Mononuclear cell (primary cell): ENCODE data around the gene MYO5B. TPM values are rescaled to one million over a fixed set of nuclear protein-coding genes. Genes with fewer than 3 reads are reported as not detected.
"Not testable (repeated sequence)": the region's sequence is repeated elsewhere in the genome, so short reads cannot be mapped to it uniquely, and the experiment has no call there.

Experiments used
- H3K27me3 ChIP-seq: 2 replicates; pipeline ENCODE4 v1.6.0; 2011; ENCODE audit warnings: low read length, control low read depth; ENCODE audit not compliant: insufficient read depth
- H3K4me1 ChIP-seq: 2 replicates; pipeline ENCODE4 v1.5.1; 2011; ENCODE audit warnings: mild to moderate bottlenecking, low read length, control low read depth; ENCODE audit not compliant: insufficient read depth
- H3K4me3 ChIP-seq: 2 replicates; pipeline ENCODE4 v1.5.1; 2011; ENCODE audit warnings: mild to moderate bottlenecking, low read length, moderate library complexity
- H3K9me3 ChIP-seq: 2 replicates; pipeline ENCODE4 v1.5.1; 2011; ENCODE audit warnings: low read depth, mild to moderate bottlenecking, control low read depth, low read length
- total RNA-seq: library from RNA; depleted of rRNA; stranded (reverse); fragments of >200 nt; gene quantifications from one replicate; pipeline ENCODE4 v1.2.3, GENCODE V29; 2012

The MYO5B gene
- total RNA-seq, 1 donor: under 0.01 TPM

GRCh38 chr18:49843131-49843530 is 351.8 kb downstream of the MYO5B start:
- no peak overlapping the region for H3K4me3 ChIP-seq
- H3K27me3 ChIP-seq: no peaks in the 10 kb centered on the region
- no peaks in the 10 kb centered on the region for H3K9me3 ChIP-seq
- no peaks in the 10 kb centered on the region for H3K4me1 ChIP-seq

- no peaks in the 10 kb centered on the region for H3K27me3 ChIP-seq
- no peaks in the 10 kb centered on the region for H3K9me3 ChIP-seq
- no peak overlapping the region for H3K4me3 ChIP-seq
- H3K4me1 ChIP-seq: no peaks in the 10 kb centered on the region
These were observed 352.3 kb downstream of the MYO5B start for GRCh38 chr18:49842656-49843055.

GRCh38 chr18:49841236-49842217 is 353.4 kb downstream of the MYO5B start:
- H3K9me3 ChIP-seq: no peaks in the 10 kb centered on the region
- no peaks in the 10 kb centered on the region for H3K4me1 ChIP-seq
- no peak overlapping the region for H3K4me3 ChIP-seq
- H3K27me3 ChIP-seq: no peaks in the 10 kb centered on the region

GRCh38 chr18:49839012-49839411 is 355.9 kb downstream of the MYO5B start:
- H3K4me3 ChIP-seq: no peak overlapping the region
- H3K9me3 ChIP-seq: no peaks in the 10 kb centered on the region
- H3K27me3 ChIP-seq: no peaks in the 10 kb centered on the region
- H3K4me1 ChIP-seq: no peaks in the 10 kb centered on the region

- Histone ChIP-seq H3K4me1 (no peaks in the 10 kb centered on the region), H3K9me3 (no peaks in the 10 kb centered on the region), H3K27me3 (no peaks in the 10 kb centered on the region), H3K4me3 (no peak overlapping the region)
These were observed 356.6 kb downstream of the MYO5B start for GRCh38 chr18:49838381-49838780.

- no peaks in the 10 kb centered on the region for H3K9me3 ChIP-seq
- H3K4me3 ChIP-seq: no peak overlapping the region
- H3K27me3 ChIP-seq: no peaks in the 10 kb centered on the region
- no peaks in the 10 kb centered on the region for H3K4me1 ChIP-seq
These were observed 357.1 kb downstream of the MYO5B start for GRCh38 chr18:49837889-49838288.

- not testable (repeated sequence) for H3K4me1 ChIP-seq, H3K27me3 ChIP-seq, H3K9me3 ChIP-seq, H3K4me3 ChIP-seq
These were observed 357.6 kb downstream of the MYO5B start for GRCh38 chr18:49837316-49837835.

- Histone ChIP-seq H3K9me3 (no peaks in the 10 kb centered on the region), H3K4me3 (no peak overlapping the region), H3K4me1 (no peaks in the 10 kb centered on the region), H3K27me3 (no peaks in the 10 kb centered on the region)
These were observed 359.5 kb downstream of the MYO5B start for GRCh38 chr18:49835405-49835804.

- Histone ChIP-seq H3K27me3 (no peaks in the 10 kb centered on the region), H3K4me3 (no peak overlapping the region), H3K9me3 (no peaks in the 10 kb centered on the region), H3K4me1 (no peaks in the 10 kb centered on the region)
These were observed 360.7 kb downstream of the MYO5B start for GRCh38 chr18:49834258-49834657.

- no peak overlapping the region for H3K4me3 ChIP-seq
- no peaks in the 10 kb centered on the region for H3K4me1 ChIP-seq
- H3K27me3 ChIP-seq: no peaks in the 10 kb centered on the region
- no peaks in the 10 kb centered on the region for H3K9me3 ChIP-seq
These were observed 361.1 kb downstream of the MYO5B start for GRCh38 chr18:49833814-49834213.

- Histone ChIP-seq H3K27me3 (peaks cover 2% of the 10 kb centered on the region), H3K4me3 (no peak overlapping the region), H3K4me1 (no peaks in the 10 kb centered on the region), H3K9me3 (peaks cover 7% of the 10 kb centered on the region)
These were observed 362.7 kb downstream of the MYO5B start for GRCh38 chr18:49832221-49832647.

GRCh38 chr18:49827996-49828395 is 367.0 kb downstream of the MYO5B start:
- no peak overlapping the region for H3K4me3 ChIP-seq
- H3K27me3 ChIP-seq: peaks cover 2% of the 10 kb centered on the region
- peaks cover 10% of the 10 kb centered on the region for H3K9me3 ChIP-seq
- no peaks in the 10 kb centered on the region for H3K4me1 ChIP-seq

GRCh38 chr18:49819823-49820671 is 374.9 kb downstream of the MYO5B start:
- no peaks in the 10 kb centered on the region for H3K27me3 ChIP-seq
- no peaks in the 10 kb centered on the region for H3K9me3 ChIP-seq
- H3K4me3 ChIP-seq: no peak overlapping the region
- H3K4me1 ChIP-seq: peaks cover 27% of the 10 kb centered on the region

- Histone ChIP-seq H3K4me1 (peaks cover 31% of the 10 kb centered on the region), H3K27me3 (no peaks in the 10 kb centered on the region), H3K9me3 (no peaks in the 10 kb centered on the region), H3K4me3 (no peak overlapping the region)
These were observed 375.8 kb downstream of the MYO5B start for GRCh38 chr18:49819071-49819662.

GRCh38 chr18:49817947-49818346 is 377.0 kb downstream of the MYO5B start:
- H3K4me3 ChIP-seq: no peak overlapping the region
- no peaks in the 10 kb centered on the region for H3K27me3 ChIP-seq
- peaks cover 31% of the 10 kb centered on the region for H3K4me1 ChIP-seq
- no peaks in the 10 kb centered on the region for H3K9me3 ChIP-seq
